ENCODE measurements around the gene XRRA1.

The XRRA1 gene

GRCh38 chr11:74951226-74951625 lies 2.3 kb upstream of the XRRA1 start:
- DNase-seq (ENCODE audit: extremely low read depth in 1 of 2, low read depth in 1 of 2) = no peak

DNA sequence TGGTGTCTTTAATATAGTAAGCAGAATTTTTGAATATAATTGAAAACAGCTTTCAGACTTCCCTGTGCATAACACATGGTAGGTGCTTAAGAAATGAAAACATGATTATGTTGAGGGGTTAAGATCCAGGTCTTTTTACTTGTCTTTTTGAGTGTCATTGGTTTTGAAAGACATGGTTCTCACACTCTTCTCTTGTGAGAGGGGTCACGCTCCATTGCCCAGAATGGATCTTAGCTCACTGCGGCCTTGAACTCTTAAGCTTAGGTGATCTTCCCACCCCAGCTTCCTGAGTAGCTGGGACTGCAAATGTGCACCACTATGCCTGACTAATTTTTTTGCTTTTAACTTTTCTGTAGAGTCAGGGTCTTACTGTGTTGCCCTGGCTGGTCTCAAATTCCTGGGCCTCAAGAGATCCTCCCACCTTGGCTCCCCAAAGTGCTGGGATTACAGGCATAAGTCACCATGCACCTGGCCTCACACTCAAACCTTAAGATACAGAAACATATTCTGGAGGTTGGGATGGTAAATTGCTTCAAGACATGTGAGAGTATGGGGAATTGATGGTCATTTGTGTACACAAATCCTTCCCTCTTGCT lies 1.6 kb upstream of the XRRA1 start:
- DNase-seq (ENCODE audit: extremely low read depth in 1 of 2, low read depth in 1 of 2) = no peak

DNA sequence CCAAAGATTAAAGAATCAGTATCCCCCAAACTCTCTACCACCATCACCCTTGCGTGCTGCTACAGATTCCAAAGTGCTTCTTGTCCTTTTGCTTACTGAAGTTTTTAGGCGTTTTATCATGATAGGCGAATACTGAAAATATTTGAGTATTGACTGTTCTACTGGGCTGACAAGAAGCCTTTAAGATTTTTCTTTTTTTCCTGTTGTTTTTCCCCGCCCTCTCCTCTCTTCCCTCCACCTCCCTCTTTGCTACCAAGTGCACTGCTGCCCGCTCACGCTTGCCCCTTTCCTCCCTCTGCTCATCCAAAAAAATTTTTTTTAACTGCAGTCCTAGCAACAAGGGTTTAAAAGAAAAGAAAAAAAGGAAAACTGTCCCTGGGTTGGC lies 854 bp upstream of the XRRA1 start:
- DNase-seq (ENCODE audit: extremely low read depth in 1 of 2, low read depth in 1 of 2) = no peak

DNA sequence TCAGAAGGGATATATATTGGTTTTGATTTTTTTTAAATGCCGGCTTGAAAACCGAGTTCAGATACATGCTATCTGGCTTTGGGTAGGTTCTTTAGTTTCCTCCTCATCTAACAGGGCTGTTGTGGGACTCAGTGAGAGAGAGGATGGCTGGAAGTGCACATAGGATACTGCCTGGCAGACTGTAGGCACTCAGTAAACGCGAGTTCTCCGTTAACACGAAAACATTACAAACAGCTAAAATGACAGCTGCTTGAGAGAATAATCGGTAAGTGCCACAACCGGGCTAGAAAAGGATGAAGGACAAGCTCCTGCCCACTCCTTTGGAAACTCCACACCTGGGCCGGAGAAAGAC lies 369 bp downstream of the XRRA1 start:
- DNase-seq (ENCODE audit: extremely low read depth in 1 of 2, low read depth in 1 of 2) = no peak

- no peak for DNase-seq (ENCODE audit: extremely low read depth in 1 of 2, low read depth in 1 of 2)
Measured at GRCh38 chr11:74942073-74942759, 6.7 kb downstream of the XRRA1 start.

DNA sequence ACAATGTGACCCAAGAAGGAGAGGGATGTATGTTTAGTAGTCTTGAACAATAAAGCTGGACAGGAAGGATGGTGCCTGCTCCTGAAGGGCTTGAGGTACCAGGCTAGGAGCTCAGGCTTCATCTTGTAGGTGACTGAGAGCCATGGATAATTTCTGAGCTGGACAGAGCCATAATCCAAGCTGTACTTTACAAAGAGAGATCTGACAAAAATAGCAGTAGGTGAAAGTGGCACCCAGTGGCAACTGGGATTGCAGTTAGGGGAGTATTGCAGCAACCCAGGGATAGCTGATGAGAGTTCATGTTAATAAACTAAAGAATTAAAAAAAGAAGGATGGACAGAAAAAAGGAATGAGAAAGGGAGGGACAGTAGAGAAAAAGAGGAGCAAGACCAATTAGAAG lies 7.4 kb downstream of the XRRA1 start:
- DNase-seq (ENCODE audit: extremely low read depth in 1 of 2, low read depth in 1 of 2) = no peak

GRCh38 chr11:74937696-74938475 lies 11.0 kb downstream of the XRRA1 start:
- no peak for DNase-seq (ENCODE audit: extremely low read depth in 1 of 2, low read depth in 1 of 2)

- DNase-seq (ENCODE audit: extremely low read depth in 1 of 2, low read depth in 1 of 2) = no peak
Measured at GRCh38 chr11:74936976-74937375, 11.9 kb downstream of the XRRA1 start.

DNA sequence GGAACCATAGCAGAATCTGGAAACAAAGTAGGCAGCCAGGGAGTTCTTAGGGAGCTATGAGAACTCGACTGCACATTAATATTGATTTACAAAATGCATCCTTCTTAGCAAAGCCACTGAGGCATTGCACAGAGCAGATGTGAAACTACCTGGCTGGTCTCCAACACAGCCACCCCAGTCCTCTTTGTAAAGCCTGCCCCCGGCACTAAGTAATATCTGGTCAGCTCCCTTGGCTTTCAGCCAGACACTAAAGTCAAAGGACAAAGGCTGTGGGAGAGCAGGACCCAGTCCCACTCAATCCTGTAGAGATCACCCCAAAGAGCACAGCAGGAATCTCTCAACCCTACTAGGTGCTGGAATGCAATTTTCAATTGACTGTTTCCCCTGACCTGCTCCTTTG lies 12.8 kb downstream of the XRRA1 start:
- no peak for DNase-seq (ENCODE audit: extremely low read depth in 1 of 2, low read depth in 1 of 2)

DNA sequence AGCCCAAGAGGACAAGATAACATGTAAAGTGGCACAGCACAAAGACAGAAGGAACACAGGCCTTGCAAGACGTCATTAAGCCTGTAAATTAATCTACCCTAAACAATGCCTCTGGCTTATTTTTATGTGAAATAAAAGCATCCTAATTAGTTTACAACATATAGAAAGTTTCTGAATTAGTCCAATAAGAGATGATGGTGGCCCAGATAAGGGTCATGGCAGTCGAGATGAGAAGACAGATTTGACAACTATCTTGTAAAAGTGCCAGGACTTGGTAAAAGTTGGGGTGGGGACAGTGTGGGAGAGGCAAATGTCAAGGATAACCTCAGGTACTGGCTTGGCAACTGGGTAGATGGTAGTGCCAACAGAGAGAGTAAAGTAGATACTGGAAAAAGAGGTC lies 13.6 kb downstream of the XRRA1 start:
- no peak for DNase-seq (ENCODE audit: extremely low read depth in 1 of 2, low read depth in 1 of 2)

- no peak for DNase-seq (ENCODE audit: extremely low read depth in 1 of 2, low read depth in 1 of 2)
Measured at GRCh38 chr11:74933765-74934164, 15.1 kb downstream of the XRRA1 start.

DNA sequence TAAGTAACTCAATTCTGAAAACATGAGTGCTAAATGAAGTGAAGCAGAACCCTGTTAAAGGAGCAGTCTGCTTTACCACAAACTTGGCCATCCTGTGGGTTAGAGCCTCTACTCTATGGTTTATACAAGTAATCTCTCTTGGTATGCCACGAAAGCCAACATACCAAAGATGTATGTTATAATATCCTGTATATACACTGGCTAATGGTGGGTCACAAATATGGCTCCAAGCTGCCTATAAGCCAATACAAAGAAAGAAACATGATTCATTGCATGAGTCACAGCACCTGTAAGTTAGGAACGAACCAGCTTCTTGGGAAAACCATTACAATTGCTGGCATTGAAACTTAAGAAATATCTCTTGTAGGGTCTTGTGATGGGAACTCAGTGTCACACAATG lies 16.1 kb downstream of the XRRA1 start:
- DNase-seq (ENCODE audit: extremely low read depth in 1 of 2, low read depth in 1 of 2) = no peak

GRCh38 chr11:74932169-74932568 lies 16.7 kb downstream of the XRRA1 start:
- peak in 1 of 2 donors; percentile 42 for DNase-seq (ENCODE audit: extremely low read depth in 1 of 2, low read depth in 1 of 2)

GRCh38 chr11:74929431-74930363 lies 19.2 kb downstream of the XRRA1 start:
- peak in 1 of 2 donors; percentile 54 for DNase-seq (ENCODE audit: extremely low read depth in 1 of 2, low read depth in 1 of 2)

DNA sequence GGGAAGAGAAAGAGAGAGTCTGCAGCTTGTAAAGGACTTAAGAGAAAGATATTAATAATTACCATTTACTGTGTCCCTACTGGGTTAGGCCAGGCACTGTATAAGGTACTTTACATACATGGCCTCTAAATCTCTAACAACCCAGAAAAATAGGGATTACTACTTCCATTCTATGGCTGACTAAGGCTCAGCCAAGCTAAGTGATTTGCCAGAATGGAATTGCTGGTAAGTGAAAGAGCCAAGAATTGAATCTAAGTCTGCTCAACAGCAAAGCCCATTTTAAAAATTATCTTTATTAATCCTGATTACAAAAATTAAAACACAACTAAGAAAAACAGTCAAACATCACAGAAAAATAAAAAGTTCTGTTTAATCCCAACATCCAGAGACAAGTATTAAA lies 21.4 kb downstream of the XRRA1 start:
- DNase-seq (ENCODE audit: extremely low read depth in 1 of 2, low read depth in 1 of 2) = no peak

DNA sequence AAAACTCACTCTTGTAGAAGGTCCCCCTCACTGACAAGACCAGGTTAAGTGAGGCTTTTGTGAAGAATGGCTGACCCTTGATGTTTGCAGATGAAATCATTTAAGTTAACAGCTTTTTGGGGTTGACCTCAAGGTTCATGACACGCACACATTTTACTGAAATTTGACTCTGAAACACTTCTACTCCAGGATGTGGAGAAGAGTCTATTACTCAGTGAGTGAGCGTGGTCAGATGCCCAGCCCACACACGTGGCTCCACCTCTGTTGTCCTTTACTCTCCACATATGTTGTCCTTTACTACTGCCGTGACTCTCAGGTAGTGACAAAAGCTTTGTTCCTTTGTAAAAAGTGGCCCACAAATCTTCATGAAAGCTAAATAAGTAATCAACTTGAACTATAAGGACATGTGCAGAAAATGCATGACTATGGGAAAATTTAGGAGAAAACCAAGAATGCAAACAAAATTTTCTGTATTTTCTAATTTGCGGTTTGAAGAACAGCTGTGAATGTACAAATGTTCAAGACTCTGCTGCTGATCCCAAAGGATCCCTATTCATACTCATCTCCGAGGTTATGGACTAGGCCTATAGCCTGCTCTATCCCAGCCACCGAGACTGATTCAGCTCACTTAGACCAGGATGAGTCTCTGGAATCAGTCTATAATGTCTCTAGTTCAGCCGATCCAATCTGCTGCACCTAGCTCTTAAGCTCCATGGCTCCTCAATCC lies 22.4 kb downstream of the XRRA1 start:
- DNase-seq (ENCODE audit: extremely low read depth in 1 of 2, low read depth in 1 of 2) = peak in 1 of 2 donors; percentile 62

DNA sequence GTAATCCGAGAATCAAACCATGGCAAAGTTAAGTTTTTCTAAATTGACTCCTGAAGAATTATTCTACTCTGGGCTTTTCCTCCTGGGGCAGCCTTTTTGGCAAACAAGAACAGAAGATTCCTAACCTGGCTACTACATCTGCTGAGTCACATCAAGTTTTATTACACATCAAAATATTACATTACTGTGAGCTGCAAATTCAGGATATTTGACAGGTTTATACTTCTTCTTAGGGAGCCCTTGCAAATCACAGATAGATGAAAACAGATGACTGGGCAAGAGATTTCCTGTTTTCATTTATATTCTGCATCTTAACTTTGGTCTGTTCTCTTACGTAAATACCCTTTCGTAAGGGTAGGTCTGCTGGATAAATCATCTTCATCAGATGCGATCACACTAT lies 23.6 kb downstream of the XRRA1 start:
- no peak for DNase-seq (ENCODE audit: extremely low read depth in 1 of 2, low read depth in 1 of 2)

- DNase-seq (ENCODE audit: extremely low read depth in 1 of 2, low read depth in 1 of 2) = no peak
Measured at GRCh38 chr11:74923125-74923524, 25.8 kb downstream of the XRRA1 start.

- no peak for DNase-seq (ENCODE audit: extremely low read depth in 1 of 2, low read depth in 1 of 2)
Measured at GRCh38 chr11:74909812-74910211, 39.1 kb downstream of the XRRA1 start.

GRCh38 chr11:74909385-74909784 lies 39.5 kb downstream of the XRRA1 start:
- DNase-seq (ENCODE audit: extremely low read depth in 1 of 2, low read depth in 1 of 2) = no peak
